K562 treated with DMSO at 1 percent for 24 hours (cell line): ENCODE measurements around the gene NGRN. TPM values are rescaled to one million over a fixed set of nuclear protein-coding genes. Genes with fewer than 3 reads are reported as not detected.

Source experiments
- total RNA-seq: library from RNA; unstranded; fragments of 300-600 nt; gene quantifications from 2 replicates; pipeline ENCODE4 v1.2.3, GENCODE V29; 2022; ENCODE audit warnings: low read depth; ENCODE audit not compliant: insufficient read depth

The NGRN gene, protein sequence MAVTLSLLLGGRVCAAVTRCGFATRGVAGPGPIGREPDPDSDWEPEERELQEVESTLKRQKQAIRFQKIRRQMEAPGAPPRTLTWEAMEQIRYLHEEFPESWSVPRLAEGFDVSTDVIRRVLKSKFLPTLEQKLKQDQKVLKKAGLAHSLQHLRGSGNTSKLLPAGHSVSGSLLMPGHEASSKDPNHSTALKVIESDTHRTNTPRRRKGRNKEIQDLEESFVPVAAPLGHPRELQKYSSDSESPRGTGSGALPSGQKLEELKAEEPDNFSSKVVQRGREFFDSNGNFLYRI
- 52.4 and 53.2 TPM in 2 replicates for total RNA-seq

GRCh38 chr15:90265271-90266060 lies at the start of gene NGRN:
TSS of gene NGRN (plus strand) at chr15:90265672. CDS start at chr15:90265713, 41 bp downstream.

GRCh38 chr15:90233387-90234095 lies 31.9 kb upstream of the NGRN start, which contains the start of gene CIB1:
TSS of gene CIB1 (minus strand) at chr15:90233941. CDS start at chr15:90233885, 56 bp downstream.

DNA sequence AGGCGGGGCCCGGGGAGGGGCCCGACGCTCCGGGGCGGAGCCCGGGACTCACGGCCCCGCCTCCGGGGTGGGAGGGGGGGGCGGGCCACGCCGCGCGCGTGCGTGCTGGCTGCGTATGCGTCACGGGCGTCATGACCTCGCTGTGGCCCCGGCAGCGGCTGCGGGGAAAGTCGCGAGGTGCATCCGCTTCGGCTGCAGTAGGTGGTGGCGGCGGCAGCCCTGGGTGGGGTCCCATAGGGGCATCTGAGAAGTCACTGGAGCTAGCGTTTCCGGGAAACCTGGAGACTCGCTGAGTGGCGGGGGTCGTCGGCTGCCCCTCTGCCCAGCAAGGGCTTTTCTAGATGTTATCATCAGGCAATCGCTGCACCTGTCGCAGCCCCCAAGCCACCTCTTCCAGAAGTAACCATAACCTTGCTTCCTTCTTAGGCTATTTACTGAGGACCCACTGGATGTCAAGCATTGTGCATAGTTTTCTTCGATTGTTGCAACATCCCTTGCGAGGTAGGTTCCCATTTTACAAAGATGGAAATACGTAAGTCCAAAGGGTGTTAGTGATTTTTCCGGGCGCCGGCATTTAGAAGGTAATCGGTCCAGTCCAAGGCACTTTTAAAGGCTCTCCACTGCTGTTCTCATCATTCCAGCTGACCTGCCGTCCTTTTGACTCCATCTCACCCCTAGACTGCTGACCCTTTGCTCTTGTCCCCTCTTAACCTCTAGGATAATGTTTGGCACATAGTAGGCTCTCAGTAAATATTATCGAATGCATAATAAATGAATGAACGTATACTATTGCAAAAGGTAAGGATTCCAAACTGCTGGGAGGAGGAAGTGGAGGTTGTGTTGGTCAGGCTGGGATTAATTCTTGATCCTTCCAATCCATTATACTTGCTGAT lies 31.1 kb upstream of the NGRN start, which contains the start of gene GDPGP1:
Gene GDPGP1, plus strand, starts transcription at position 114 of the 893 bp plus-strand sequence. CDS start 6,700 bp downstream, outside the sequence.

DNA sequence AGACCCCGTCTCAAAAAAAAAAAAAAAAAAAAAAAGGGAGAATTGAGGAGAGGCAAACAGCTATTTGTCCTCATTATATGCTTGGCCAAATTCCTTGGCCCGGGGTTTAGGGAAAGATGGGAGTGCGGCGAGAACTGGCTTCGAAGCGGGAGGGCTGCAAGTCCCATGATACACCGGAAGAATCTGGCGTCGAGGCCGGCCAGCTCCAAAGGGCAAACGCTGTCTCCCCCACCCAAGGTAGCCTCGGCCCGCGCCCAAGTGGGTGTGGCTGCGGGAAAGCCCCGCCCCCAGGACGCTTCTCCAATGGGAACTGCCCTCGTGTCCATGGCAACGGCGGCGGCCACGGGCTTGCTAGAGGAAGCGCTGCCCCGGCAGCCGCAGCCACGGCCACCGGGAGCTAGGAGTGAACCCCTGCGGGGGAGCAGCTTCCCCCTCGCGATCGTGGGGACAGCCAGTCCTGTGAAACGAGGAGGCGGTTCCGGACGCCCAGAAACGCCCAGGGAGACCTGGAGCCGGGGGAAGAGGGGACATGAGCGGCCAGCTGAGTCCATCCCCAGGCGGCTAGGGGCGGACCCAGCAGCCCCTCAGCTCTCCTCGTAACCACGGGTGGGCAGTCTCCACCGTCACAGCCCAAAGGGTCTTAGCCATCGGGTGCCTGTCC lies 16.1 kb upstream of the NGRN start, which contains the start of gene TTLL13:
Gene TTLL13, plus strand, starts transcription at position 354 of the 661 bp plus-strand sequence. CDS start 1,075 bp downstream, outside the sequence.

Other genes starting within 250 kb of the NGRN start
- 98.2 and 106 TPM in 2 replicates for gene IDH2, start 163.2 kb upstream of the NGRN start, total RNA-seq
- gene SEMA4B, start 64.3 kb upstream of the NGRN start, total RNA-seq = 48.5 and 55.1 TPM in 2 replicates
- 163 and 165 TPM in 2 replicates for gene CIB1, start 31.7 kb upstream of the NGRN start, total RNA-seq
- gene GDPGP1, start 31.5 kb upstream of the NGRN start, total RNA-seq = 5.8 and 7.8 TPM in 2 replicates
- gene TTLL13, start 16.1 kb upstream of the NGRN start, total RNA-seq = not detected in 2 replicates
- 1.7 and 8.2 TPM in 2 replicates for gene ZNF774, start 86.6 kb downstream of the NGRN start, total RNA-seq
- gene IQGAP1, start 122.6 kb downstream of the NGRN start, total RNA-seq = 65.1 and 84.1 TPM in 2 replicates